SK-N-SH treated with all-trans-retinoic acid at 6 μM for 48 hours (cell line): ENCODE measurements around the gene TBL1X.
"Not testable (repeated sequence)": the region's sequence is repeated elsewhere in the genome, so short reads cannot be mapped to it uniquely, and the experiment has no call there.

Experiments used
- ARNTL ChIP-seq: fragments of 450-650 bp; formaldehyde crosslinking; IDR thresholded peaks from 2 replicates; pipeline ENCODE4 v1.5.0; 2020; ENCODE audit warnings: low read depth, mild to moderate bottlenecking, moderate library complexity, borderline replicate concordance
- SNAI2 ChIP-seq: fragments of 250-450 bp; sonication (Bioruptor Pico); IDR thresholded peaks from 2 replicates; pipeline ENCODE4 v1.5.0; 2020; ENCODE audit warnings: mild to moderate bottlenecking, moderate library complexity
- ZC3H10 ChIP-seq: fragments of 250-450 bp; sonication (Bioruptor Pico); IDR thresholded peaks from 2 replicates; pipeline ENCODE4 v1.5.1; 2021; ENCODE audit warnings: mild to moderate bottlenecking, moderate library complexity
- ZNF70 ChIP-seq: fragments of 450-650 bp; formaldehyde crosslinking; IDR thresholded peaks from 2 replicates; pipeline ENCODE4 v1.5.0; 2020; ENCODE audit warnings: mild to moderate bottlenecking, moderate library complexity
- TF ChIP-seq, protein P1 (sequence below): fragments of 250-450 bp; sonication (Bioruptor Pico); IDR thresholded peaks from 2 replicates; pipeline ENCODE4 v1.8.0; 2020; ENCODE audit warnings: mild to moderate bottlenecking, moderate library complexity, borderline replicate concordance
- TF ChIP-seq, protein P2 (sequence below): fragments of 250-450 bp; sonication (Bioruptor Pico); IDR thresholded peaks from 2 replicates; pipeline ENCODE4 v1.8.0; 2021; ENCODE audit warnings: low read depth, mild to moderate bottlenecking, moderate library complexity, borderline replicate concordance
- TF ChIP-seq, protein P3 (sequence below): fragments of 250-450 bp; sonication (Bioruptor Pico); IDR thresholded peaks from 2 replicates; pipeline ENCODE4 v1.5.1; 2021; ENCODE audit warnings: mild to moderate bottlenecking, moderate library complexity

DNA sequence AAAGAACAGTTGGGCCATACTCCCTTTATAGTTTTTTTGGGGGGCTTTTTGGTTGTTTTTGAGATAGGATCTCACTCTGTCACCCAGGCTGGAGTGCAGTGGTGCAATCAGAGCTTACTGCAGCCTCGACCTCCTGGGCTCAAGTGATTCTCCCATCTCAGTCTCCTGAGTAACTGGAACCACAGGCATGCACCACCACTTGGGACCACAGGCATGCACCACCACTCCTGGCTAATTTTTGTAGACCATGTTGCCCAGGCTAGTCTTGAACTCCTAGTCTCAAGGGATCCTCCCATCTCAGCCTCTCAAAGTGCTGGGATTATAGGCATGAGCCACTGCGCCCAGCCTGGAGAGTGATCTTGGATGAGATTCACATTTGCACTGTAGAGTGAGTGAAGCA, 29.8 kb upstream of the TBL1X start:
- TF ChIP-seq, protein P1, sequence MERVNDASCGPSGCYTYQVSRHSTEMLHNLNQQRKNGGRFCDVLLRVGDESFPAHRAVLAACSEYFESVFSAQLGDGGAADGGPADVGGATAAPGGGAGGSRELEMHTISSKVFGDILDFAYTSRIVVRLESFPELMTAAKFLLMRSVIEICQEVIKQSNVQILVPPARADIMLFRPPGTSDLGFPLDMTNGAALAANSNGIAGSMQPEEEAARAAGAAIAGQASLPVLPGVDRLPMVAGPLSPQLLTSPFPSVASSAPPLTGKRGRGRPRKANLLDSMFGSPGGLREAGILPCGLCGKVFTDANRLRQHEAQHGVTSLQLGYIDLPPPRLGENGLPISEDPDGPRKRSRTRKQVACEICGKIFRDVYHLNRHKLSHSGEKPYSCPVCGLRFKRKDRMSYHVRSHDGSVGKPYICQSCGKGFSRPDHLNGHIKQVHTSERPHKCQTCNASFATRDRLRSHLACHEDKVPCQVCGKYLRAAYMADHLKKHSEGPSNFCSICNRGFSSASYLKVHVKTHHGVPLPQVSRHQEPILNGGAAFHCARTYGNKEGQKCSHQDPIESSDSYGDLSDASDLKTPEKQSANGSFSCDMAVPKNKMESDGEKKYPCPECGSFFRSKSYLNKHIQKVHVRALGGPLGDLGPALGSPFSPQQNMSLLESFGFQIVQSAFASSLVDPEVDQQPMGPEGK (CRISPR knock-in tag) = not testable (repeated sequence)
- not testable (repeated sequence) for TF ChIP-seq ARNTL (CRISPR knock-in tag); ZC3H10 (CRISPR knock-in tag); ZNF70 (CRISPR knock-in tag); SNAI2
- TF ChIP-seq, protein P2, sequence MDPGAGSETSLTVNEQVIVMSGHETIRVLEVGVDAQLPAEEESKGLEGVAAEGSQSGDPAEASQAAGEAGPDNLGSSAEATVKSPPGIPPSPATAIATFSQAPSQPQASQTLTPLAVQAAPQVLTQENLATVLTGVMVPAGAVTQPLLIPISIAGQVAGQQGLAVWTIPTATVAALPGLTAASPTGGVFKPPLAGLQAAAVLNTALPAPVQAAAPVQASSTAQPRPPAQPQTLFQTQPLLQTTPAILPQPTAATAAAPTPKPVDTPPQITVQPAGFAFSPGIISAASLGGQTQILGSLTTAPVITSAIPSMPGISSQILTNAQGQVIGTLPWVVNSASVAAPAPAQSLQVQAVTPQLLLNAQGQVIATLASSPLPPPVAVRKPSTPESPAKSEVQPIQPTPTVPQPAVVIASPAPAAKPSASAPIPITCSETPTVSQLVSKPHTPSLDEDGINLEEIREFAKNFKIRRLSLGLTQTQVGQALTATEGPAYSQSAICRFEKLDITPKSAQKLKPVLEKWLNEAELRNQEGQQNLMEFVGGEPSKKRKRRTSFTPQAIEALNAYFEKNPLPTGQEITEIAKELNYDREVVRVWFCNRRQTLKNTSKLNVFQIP = not testable (repeated sequence)
- TF ChIP-seq, protein P3, sequence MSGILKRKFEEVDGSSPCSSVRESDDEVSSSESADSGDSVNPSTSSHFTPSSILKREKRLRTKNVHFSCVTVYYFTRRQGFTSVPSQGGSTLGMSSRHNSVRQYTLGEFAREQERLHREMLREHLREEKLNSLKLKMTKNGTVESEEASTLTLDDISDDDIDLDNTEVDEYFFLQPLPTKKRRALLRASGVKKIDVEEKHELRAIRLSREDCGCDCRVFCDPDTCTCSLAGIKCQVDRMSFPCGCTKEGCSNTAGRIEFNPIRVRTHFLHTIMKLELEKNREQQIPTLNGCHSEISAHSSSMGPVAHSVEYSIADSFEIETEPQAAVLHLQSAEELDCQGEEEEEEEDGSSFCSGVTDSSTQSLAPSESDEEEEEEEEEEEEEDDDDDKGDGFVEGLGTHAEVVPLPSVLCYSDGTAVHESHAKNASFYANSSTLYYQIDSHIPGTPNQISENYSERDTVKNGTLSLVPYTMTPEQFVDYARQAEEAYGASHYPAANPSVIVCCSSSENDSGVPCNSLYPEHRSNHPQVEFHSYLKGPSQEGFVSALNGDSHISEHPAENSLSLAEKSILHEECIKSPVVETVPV = not testable (repeated sequence)
